DND-41 (cell line): Measurements from ENCODE around the gene CTSA.

Experiments used
- ATAC-seq: fragments of 200-7000 bp; cut with Tn5 transposase; 3 replicates; pipeline ENCODE4 v1.9.1; 2021; ENCODE audit warnings: low read depth; ENCODE audit not compliant: insufficient read depth
- DNase-seq: peaks from one replicate; pipeline ENCODE4 v3.0.0-alpha.2; 2020
- H2AFZ ChIP-seq: 2 replicates; pipeline ENCODE4 v1.6.0; 2012; ENCODE audit warnings: low read depth, low read length
- H3K27ac ChIP-seq: 2 replicates; pipeline ENCODE4 v1.5.1; 2012; ENCODE audit warnings: low read length, inconsistent platforms
- H3K27me3 ChIP-seq: fragments of 200-600 bp; sonication (generic); 2 replicates; pipeline ENCODE4 v1.6.0; 2012; ENCODE audit warnings: low read length, mild to moderate bottlenecking, inconsistent platforms; ENCODE audit not compliant: insufficient read depth, poor library complexity
- H3K36me3 ChIP-seq: 2 replicates; pipeline ENCODE4 v1.5.1; 2012; ENCODE audit warnings: low read length, inconsistent platforms; ENCODE audit not compliant: insufficient read depth
- H3K4me1 ChIP-seq: 2 replicates; pipeline ENCODE4 v1.5.1; 2012; ENCODE audit warnings: mild to moderate bottlenecking, low read length; ENCODE audit not compliant: insufficient read depth
- H3K4me2 ChIP-seq: 2 replicates; pipeline ENCODE4 v1.6.0; 2012; ENCODE audit warnings: mild to moderate bottlenecking, moderate library complexity, low read length, inconsistent platforms; ENCODE audit not compliant: insufficient read depth
- H3K4me3 ChIP-seq, 2 experiments: fragments of 200-600 bp in 1 of 2; shearing (Covaris generic) in 1 of 2; 2 replicates each; pipeline ENCODE4 v1.5.1; 2012 to 2016; ENCODE audit warnings: inconsistent platforms in 2 of 2, low read length in 2 of 2, mild to moderate bottlenecking in 2 of 2, low read depth in 1 of 2, moderate library complexity in 1 of 2
- H3K79me2 ChIP-seq: 2 replicates; pipeline ENCODE4 v1.6.0; 2012; ENCODE audit warnings: low read length, inconsistent platforms; ENCODE audit not compliant: insufficient read depth
- H3K9ac ChIP-seq: 2 replicates; pipeline ENCODE4 v1.6.0; 2012; ENCODE audit warnings: low read depth, mild to moderate bottlenecking, inconsistent platforms, low read length, moderate library complexity
- H3K9me3 ChIP-seq: 2 replicates; pipeline ENCODE4 v1.5.1; 2012; ENCODE audit warnings: low read length, moderate library complexity, mild to moderate bottlenecking, inconsistent platforms; ENCODE audit not compliant: insufficient read depth, severe bottlenecking
- H4K20me1 ChIP-seq: 2 replicates; pipeline ENCODE4 v1.6.0; 2012; ENCODE audit warnings: low read length; ENCODE audit not compliant: insufficient read depth
- CTCF ChIP-seq: IDR thresholded peaks from 2 replicates; pipeline ENCODE4 v1.5.1; 2012; ENCODE audit warnings: borderline replicate concordance, low read length, moderate library complexity, mild to moderate bottlenecking; ENCODE audit not compliant: poor library complexity, severe bottlenecking; ENCODE audit errors: extremely low read depth
- EZH2 ChIP-seq: IDR thresholded peaks from 3 replicates; pipeline ENCODE4 v1.6.1; 2012; ENCODE audit warnings: borderline replicate concordance, low read depth, mild to moderate bottlenecking, moderate library complexity, low read length, inconsistent platforms; ENCODE audit not compliant: severe bottlenecking

The CTSA gene

GRCh38 chr20:45851501-45851900 is 39.6 kb upstream of the CTSA start:
- H3K27me3 ChIP-seq = no peaks in the 10 kb centered on the region
- TF ChIP-seq EZH2 = no peak
- no peak for TF ChIP-seq CTCF
- peaks cover 3% of the 10 kb centered on the region; the same call in 1 of the 2 replicates for H4K20me1 ChIP-seq
- no peak overlapping the region for H3K9ac ChIP-seq
- no peak for ATAC-seq
- no peak overlapping the region for H3K4me2 ChIP-seq
- H3K79me2 ChIP-seq = peaks cover 19% of the 10 kb centered on the region
- no peak overlapping the region for H3K4me3 ChIP-seq
- no peak for DNase-seq
- H2AFZ ChIP-seq = no peak overlapping the region
- no peaks in the 10 kb centered on the region for H3K9me3 ChIP-seq
- peaks cover 23% of the 10 kb centered on the region for H3K4me1 ChIP-seq
- H3K36me3 ChIP-seq = peaks cover 39% of the 10 kb centered on the region
- H3K27ac ChIP-seq = no peak overlapping the region

GRCh38 chr20:45852326-45852725 is 38.8 kb upstream of the CTSA start:
- no peak for DNase-seq
- H3K9me3 ChIP-seq = no peaks in the 10 kb centered on the region
- no peak for ATAC-seq
- peaks cover 26% of the 10 kb centered on the region for H3K79me2 ChIP-seq
- peaks cover 35% of the 10 kb centered on the region for H3K36me3 ChIP-seq
- no peaks in the 10 kb centered on the region for H3K27me3 ChIP-seq
- no peak overlapping the region for H3K4me2 ChIP-seq
- peaks cover 25% of the 10 kb centered on the region for H3K4me1 ChIP-seq
- H3K9ac ChIP-seq = no peak overlapping the region
- no peak overlapping the region for H3K4me3 ChIP-seq
- no peak for TF ChIP-seq CTCF
- TF ChIP-seq EZH2 = no peak
- no peak overlapping the region for H2AFZ ChIP-seq
- H3K27ac ChIP-seq = no peak overlapping the region
- H4K20me1 ChIP-seq = peaks cover 3% of the 10 kb centered on the region; the same call in 1 of the 2 replicates

GRCh38 chr20:45853484-45853883 is 37.7 kb upstream of the CTSA start:
- ATAC-seq (no peak), DNase-seq (no peak)
- TF ChIP-seq CTCF = no peak
- TF ChIP-seq EZH2 = no peak
- Histone ChIP-seq H3K4me2 (no peak overlapping the region), H3K36me3 (peaks cover 30% of the 10 kb centered on the region), H3K79me2 (peaks cover 37% of the 10 kb centered on the region), H2AFZ (no peak overlapping the region), H3K9me3 (no peaks in the 10 kb centered on the region), H4K20me1 (peaks cover 2% of the 10 kb centered on the region; the same call in 1 of the 2 replicates), H3K27ac (no peak overlapping the region), H3K27me3 (no peaks in the 10 kb centered on the region), H3K4me1 (peaks cover 36% of the 10 kb centered on the region), H3K4me3 (no peak overlapping the region), H3K9ac (no peak overlapping the region)
